K562 (cell line): ENCODE results near the gene DTL. TPM values are rescaled to one million over a fixed set of nuclear protein-coding genes. Genes with fewer than 3 reads are reported as not detected.

ENCODE experiments used
- ATF7 ChIP-seq: fragments of 450-650 bp; IDR thresholded peaks from 2 replicates; pipeline ENCODE4 v1.7.1; 2014; ENCODE audit warnings: mild to moderate bottlenecking, moderate library complexity
- BCOR ChIP-seq: fragments of 450-650 bp; IDR thresholded peaks from 2 replicates; pipeline ENCODE4 v1.6.1; 2016
- KLF10 ChIP-seq: fragments of 250-450 bp; sonication (Bioruptor Pico); IDR thresholded peaks from 2 replicates; pipeline ENCODE4 v1.6.1; 2021; ENCODE audit warnings: matching md5 sums
- KLF6 ChIP-seq: fragments of 250-450 bp; sonication (Bioruptor Pico); IDR thresholded peaks from 2 replicates; pipeline ENCODE4 v1.4.0; 2020; ENCODE audit warnings: mild to moderate bottlenecking, moderate library complexity, borderline replicate concordance
- RBM22 ChIP-seq: fragments of 200-400 bp; formaldehyde crosslinking; IDR thresholded peaks from 2 replicates; pipeline ENCODE4 v1.6.1; 2018; ENCODE audit warnings: low read length, low read depth; ENCODE audit not compliant: poor library complexity, severe bottlenecking
- SMAD1 ChIP-seq: fragments of 150-350 bp; IDR thresholded peaks from 2 replicates; pipeline ENCODE4 v1.6.1; 2014; ENCODE audit warnings: low read length, low read depth; ENCODE audit not compliant: partially characterized antibody
- SMAD3 ChIP-seq: fragments of 450-650 bp; formaldehyde crosslinking; conservative IDR thresholded peaks from 2 replicates; pipeline ENCODE4 v1.4.0; 2020; ENCODE audit warnings: mild to moderate bottlenecking
- TAF9B ChIP-seq: fragments of 450-650 bp; IDR thresholded peaks from 2 replicates; pipeline ENCODE4 v1.6.1; 2018; ENCODE audit warnings: mild to moderate bottlenecking; ENCODE audit not compliant: partially characterized antibody
- ZNF77 ChIP-seq: fragments of 250-450 bp; sonication (Bioruptor Pico); IDR thresholded peaks from 2 replicates; pipeline ENCODE4 v1.5.0; 2020
- ZNF785 ChIP-seq: fragments of 250-450 bp; sonication (Bioruptor Pico); IDR thresholded peaks from 2 replicates; pipeline ENCODE4 v1.4.0; 2020; ENCODE audit warnings: mild to moderate bottlenecking
- polyA plus RNA-seq, 8 experiments: library from polyadenylated mRNA; depleted of rRNA in 4 of 8; stranded (reverse) in 5 of 8; unstranded in 3 of 8; fragments of >200 nt; fragmentation: Nextera tagmentation in 2 of 8; fragmentation: Illumina TruSeq in 1 of 8; extraction: Ambion mirVana in 2 of 8; extraction: Trizol in 1 of 8; gene quantifications; 2 replicates each; pipeline versions ENCODE4 v1.2.1 to v1.2.3, GENCODE V29; 2011 to 2014; ENCODE audit warnings: inconsistent platforms in 1 of 8, missing spikeins in 1 of 8
- total RNA-seq, 7 experiments: library from RNA; depleted of rRNA in 6 of 7; stranded (reverse); fragments of >200 nt in 6 of 7; fragmentation: Illumina TruSeq in 2 of 7; extraction: Trizol in 2 of 7; gene quantifications; 2 replicates each; pipeline versions ENCODE4 v1.2.1 to v1.2.3, GENCODE V29; 2011 to 2021; ENCODE audit warnings: low replicate concordance in 1 of 7
- TF ChIP-seq, protein P1 (sequence below): sonication (generic); formaldehyde crosslinking; IDR thresholded peaks from 2 replicates; pipeline ENCODE4 v1.8.0; 2023; ENCODE audit warnings: mild to moderate bottlenecking, missing genetic modification reagents

The DTL gene
- total and polyA plus RNA-seq, 9 of the 15 experiments (the other 6 are each of a cell fraction or from before 2014, with no cell fraction given): 38.3 to 81.0 (median 63.2) TPM

GRCh38 chr1:212138457-212138856, 102.9 kb downstream of the DTL start (continued):
- TF ChIP-seq RBM22 (no peak), ZNF77 (CRISPR knock-in tag) (no peak), TAF9B (no peak), SMAD1 (no peak), KLF10 (CRISPR knock-in tag) (no peak), SMAD3 (0 out of 2 replicates have a peak, but pooled peaks have one; percentile 38), ATF7 (peak; percentile 78), ZNF785 (no peak), BCOR (no peak), KLF6 (CRISPR knock-in tag) (0 out of 2 replicates have a peak, but pooled peaks have one; percentile 23)
- TF ChIP-seq, protein P1, sequence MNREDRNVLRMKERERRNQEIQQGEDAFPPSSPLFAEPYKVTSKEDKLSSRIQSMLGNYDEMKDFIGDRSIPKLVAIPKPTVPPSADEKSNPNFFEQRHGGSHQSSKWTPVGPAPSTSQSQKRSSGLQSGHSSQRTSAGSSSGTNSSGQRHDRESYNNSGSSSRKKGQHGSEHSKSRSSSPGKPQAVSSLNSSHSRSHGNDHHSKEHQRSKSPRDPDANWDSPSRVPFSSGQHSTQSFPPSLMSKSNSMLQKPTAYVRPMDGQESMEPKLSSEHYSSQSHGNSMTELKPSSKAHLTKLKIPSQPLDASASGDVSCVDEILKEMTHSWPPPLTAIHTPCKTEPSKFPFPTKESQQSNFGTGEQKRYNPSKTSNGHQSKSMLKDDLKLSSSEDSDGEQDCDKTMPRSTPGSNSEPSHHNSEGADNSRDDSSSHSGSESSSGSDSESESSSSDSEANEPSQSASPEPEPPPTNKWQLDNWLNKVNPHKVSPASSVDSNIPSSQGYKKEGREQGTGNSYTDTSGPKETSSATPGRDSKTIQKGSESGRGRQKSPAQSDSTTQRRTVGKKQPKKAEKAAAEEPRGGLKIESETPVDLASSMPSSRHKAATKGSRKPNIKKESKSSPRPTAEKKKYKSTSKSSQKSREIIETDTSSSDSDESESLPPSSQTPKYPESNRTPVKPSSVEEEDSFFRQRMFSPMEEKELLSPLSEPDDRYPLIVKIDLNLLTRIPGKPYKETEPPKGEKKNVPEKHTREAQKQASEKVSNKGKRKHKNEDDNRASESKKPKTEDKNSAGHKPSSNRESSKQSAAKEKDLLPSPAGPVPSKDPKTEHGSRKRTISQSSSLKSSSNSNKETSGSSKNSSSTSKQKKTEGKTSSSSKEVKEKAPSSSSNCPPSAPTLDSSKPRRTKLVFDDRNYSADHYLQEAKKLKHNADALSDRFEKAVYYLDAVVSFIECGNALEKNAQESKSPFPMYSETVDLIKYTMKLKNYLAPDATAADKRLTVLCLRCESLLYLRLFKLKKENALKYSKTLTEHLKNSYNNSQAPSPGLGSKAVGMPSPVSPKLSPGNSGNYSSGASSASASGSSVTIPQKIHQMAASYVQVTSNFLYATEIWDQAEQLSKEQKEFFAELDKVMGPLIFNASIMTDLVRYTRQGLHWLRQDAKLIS (CRISPR knock-in tag): no peak
